ENCODE data around the gene TUT4.

GRCh38 chr1:52569449-52570210 lies 16.7 kb upstream of the TUT4 start:
- TF ChIP-seq GATA2 (IDR thresholded peaks at IDR 0.05; ENCODE audit: low read depth, low read length) (no peak), GATA3 (IDR thresholded peaks at IDR 0.05; ENCODE audit: low read depth, low read length) (no peak)
